ENCODE measurements around the gene RASL12.

DNA sequence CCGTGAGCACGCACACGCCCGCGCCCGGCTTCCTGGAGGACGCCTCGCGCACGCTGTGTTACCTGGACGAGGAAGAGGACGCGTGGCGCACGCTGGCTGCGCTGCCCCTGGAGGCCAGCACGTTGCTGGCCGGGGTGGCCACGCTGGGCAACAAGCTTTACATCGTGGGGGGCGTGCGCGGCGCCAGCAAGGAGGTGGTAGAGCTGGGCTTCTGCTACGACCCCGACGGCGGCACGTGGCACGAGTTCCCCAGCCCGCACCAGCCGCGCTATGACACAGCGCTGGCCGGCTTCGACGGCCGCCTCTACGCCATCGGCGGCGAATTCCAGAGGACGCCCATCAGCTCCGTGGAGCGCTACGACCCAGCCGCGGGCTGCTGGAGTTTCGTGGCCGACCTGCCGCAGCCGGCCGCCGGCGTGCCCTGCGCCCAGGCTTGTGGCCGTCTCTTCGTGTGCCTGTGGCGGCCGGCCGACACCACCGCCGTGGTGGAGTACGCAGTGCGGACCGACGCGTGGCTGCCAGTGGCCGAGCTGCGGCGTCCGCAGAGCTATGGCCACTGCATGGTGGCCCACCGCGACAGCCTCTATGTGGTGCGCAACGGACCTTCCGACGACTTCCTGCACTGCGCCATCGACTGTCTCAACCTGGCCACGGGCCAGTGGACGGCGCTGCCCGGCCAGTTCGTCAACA, 9.6 kb upstream of the RASL12 start:
- TF ChIP-seq, protein P1, sequence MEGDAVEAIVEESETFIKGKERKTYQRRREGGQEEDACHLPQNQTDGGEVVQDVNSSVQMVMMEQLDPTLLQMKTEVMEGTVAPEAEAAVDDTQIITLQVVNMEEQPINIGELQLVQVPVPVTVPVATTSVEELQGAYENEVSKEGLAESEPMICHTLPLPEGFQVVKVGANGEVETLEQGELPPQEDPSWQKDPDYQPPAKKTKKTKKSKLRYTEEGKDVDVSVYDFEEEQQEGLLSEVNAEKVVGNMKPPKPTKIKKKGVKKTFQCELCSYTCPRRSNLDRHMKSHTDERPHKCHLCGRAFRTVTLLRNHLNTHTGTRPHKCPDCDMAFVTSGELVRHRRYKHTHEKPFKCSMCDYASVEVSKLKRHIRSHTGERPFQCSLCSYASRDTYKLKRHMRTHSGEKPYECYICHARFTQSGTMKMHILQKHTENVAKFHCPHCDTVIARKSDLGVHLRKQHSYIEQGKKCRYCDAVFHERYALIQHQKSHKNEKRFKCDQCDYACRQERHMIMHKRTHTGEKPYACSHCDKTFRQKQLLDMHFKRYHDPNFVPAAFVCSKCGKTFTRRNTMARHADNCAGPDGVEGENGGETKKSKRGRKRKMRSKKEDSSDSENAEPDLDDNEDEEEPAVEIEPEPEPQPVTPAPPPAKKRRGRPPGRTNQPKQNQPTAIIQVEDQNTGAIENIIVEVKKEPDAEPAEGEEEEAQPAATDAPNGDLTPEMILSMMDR (IDR thresholded peaks at IDR 0.05; ENCODE audit: insufficient read depth, low read length) = no peak
- TF ChIP-seq POLR2AphosphoS5 (IDR thresholded peaks at IDR 0.05; ENCODE audit: low read depth) = no peak
- no peak for TF ChIP-seq GABPA (IDR thresholded peaks at IDR 0.05; ENCODE audit: low read depth)
- TF ChIP-seq, protein P2, sequence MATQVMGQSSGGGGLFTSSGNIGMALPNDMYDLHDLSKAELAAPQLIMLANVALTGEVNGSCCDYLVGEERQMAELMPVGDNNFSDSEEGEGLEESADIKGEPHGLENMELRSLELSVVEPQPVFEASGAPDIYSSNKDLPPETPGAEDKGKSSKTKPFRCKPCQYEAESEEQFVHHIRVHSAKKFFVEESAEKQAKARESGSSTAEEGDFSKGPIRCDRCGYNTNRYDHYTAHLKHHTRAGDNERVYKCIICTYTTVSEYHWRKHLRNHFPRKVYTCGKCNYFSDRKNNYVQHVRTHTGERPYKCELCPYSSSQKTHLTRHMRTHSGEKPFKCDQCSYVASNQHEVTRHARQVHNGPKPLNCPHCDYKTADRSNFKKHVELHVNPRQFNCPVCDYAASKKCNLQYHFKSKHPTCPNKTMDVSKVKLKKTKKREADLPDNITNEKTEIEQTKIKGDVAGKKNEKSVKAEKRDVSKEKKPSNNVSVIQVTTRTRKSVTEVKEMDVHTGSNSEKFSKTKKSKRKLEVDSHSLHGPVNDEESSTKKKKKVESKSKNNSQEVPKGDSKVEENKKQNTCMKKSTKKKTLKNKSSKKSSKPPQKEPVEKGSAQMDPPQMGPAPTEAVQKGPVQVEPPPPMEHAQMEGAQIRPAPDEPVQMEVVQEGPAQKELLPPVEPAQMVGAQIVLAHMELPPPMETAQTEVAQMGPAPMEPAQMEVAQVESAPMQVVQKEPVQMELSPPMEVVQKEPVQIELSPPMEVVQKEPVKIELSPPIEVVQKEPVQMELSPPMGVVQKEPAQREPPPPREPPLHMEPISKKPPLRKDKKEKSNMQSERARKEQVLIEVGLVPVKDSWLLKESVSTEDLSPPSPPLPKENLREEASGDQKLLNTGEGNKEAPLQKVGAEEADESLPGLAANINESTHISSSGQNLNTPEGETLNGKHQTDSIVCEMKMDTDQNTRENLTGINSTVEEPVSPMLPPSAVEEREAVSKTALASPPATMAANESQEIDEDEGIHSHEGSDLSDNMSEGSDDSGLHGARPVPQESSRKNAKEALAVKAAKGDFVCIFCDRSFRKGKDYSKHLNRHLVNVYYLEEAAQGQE (IDR thresholded peaks at IDR 0.05; ENCODE audit: insufficient replicate concordance, low read depth) = no peak
